ENCODE results near the gene INPP5F. TPM values are rescaled to one million over a fixed set of nuclear protein-coding genes. Genes with fewer than 3 reads are reported as not detected.

The INPP5F gene
- total RNA-seq, 4 donors from 2014 or later: 17.1 to 26.9 (median 24.0) TPM

- Histone ChIP-seq H3K4me3 (no peak overlapping the region), H3K27ac (no peak overlapping the region), H3K9me3 (no peaks in the 10 kb centered on the region), H3K27me3 (no peaks in the 10 kb centered on the region), H3K36me3 (peaks cover 14 to 98% of the 10 kb centered on the region in 2 donors), H3K4me1 (peaks cover 0 to 17% (median 0%) of the 10 kb centered on the region in 3 donors)
- TF ChIP-seq POLR2AphosphoS5 (IDR thresholded peaks at IDR 0.05) (no peak), EP300 (IDR thresholded peaks at IDR 0.05) (no peak), POLR2A (IDR thresholded peaks at IDR 0.05) (no peak), CTCF (IDR thresholded peaks at IDR 0.05) (no peak)
- ATAC-seq: no peak
- WGBS, 2 donors (ENCODE audit: low coverage in 1 of 2): 95 to 100% methylated on average over 2 of the region's 2 CpGs
Observed at GRCh38 chr10:119832951-119833350, 107.1 kb downstream of the INPP5F start.

GRCh38 chr10:119834188-119834587 is 108.3 kb downstream of the INPP5F start:
- H3K4me3 ChIP-seq: no peak overlapping the region
- ATAC-seq: no peak
- no peak overlapping the region for H3K27ac ChIP-seq
- TF ChIP-seq POLR2A (IDR thresholded peaks at IDR 0.05) (no peak), CTCF (IDR thresholded peaks at IDR 0.05) (no peak), POLR2AphosphoS5 (IDR thresholded peaks at IDR 0.05) (no peak), EP300 (IDR thresholded peaks at IDR 0.05) (no peak)
- no peaks in the 10 kb centered on the region for H3K9me3 ChIP-seq
- H3K4me1 ChIP-seq: peaks cover 0 to 5% (median 0%) of the 10 kb centered on the region in 3 donors
- peaks cover 14 to 98% of the 10 kb centered on the region in 2 donors for H3K36me3 ChIP-seq
- 91 to 96% methylated on average over 4 of the region's 4 CpGs for WGBS, 2 donors (ENCODE audit: low coverage in 1 of 2)
- H3K27me3 ChIP-seq: no peaks in the 10 kb centered on the region

- 82 to 83% methylated on average over 1 of the region's 1 CpG for WGBS, 2 donors (ENCODE audit: low coverage in 1 of 2)
Observed at GRCh38 chr10:119845656-119846055, 119.8 kb downstream of the INPP5F start.

GRCh38 chr10:119849031-119849789 is 123.4 kb downstream of the INPP5F start:
- no peak overlapping the region for H3K4me3 ChIP-seq
- no peak overlapping the region for H3K27ac ChIP-seq
- H3K27me3 ChIP-seq: no peaks in the 10 kb centered on the region
- TF ChIP-seq POLR2A (IDR thresholded peaks at IDR 0.05) (no peak), POLR2AphosphoS5 (IDR thresholded peaks at IDR 0.05) (no peak), CTCF (IDR thresholded peaks at IDR 0.05) (no peak), EP300 (IDR thresholded peaks at IDR 0.05) (no peak)
- H3K36me3 ChIP-seq: peaks cover 0 to 94% of the 10 kb centered on the region in 2 donors
- whole genome bisulfite sequencing, 2 donors (ENCODE audit: low coverage in 1 of 2): 67 to 71% methylated on average over 5 to 6 of the region's 6 CpGs
- H3K4me1 ChIP-seq: peaks cover 0 to 8% (median 0%) of the 10 kb centered on the region in 3 donors
- ATAC-seq: no peak
- H3K9me3 ChIP-seq: no peaks in the 10 kb centered on the region

More at GRCh38 chr10:119845656-119846055, 119.8 kb downstream of the INPP5F start:
- no peak for ATAC-seq
- H3K36me3 ChIP-seq: peaks cover 0 to 95% of the 10 kb centered on the region in 2 donors
- H3K9me3 ChIP-seq: no peaks in the 10 kb centered on the region
- no peak for TF ChIP-seq CTCF (IDR thresholded peaks at IDR 0.05)
- no peak for TF ChIP-seq EP300 (IDR thresholded peaks at IDR 0.05)
- TF ChIP-seq POLR2AphosphoS5 (IDR thresholded peaks at IDR 0.05): no peak
- no peak for TF ChIP-seq POLR2A (IDR thresholded peaks at IDR 0.05)
- H3K4me3 ChIP-seq: no peak overlapping the region
- H3K4me1 ChIP-seq: no peaks in the 10 kb centered on the region
- H3K27me3 ChIP-seq: no peaks in the 10 kb centered on the region
- no peak overlapping the region for H3K27ac ChIP-seq

- WGBS, 2 donors (ENCODE audit: low coverage in 1 of 2): 87 to 94% methylated on average over 2 to 3 of the region's 3 CpGs
- Histone ChIP-seq H3K4me3 (no peak overlapping the region), H3K27me3 (no peaks in the 10 kb centered on the region), H3K27ac (no peak overlapping the region), H3K36me3 (peaks cover 0 to 94% of the 10 kb centered on the region in 2 donors), H3K4me1 (peaks cover 0 to 8% (median 0%) of the 10 kb centered on the region in 3 donors), H3K9me3 (no peaks in the 10 kb centered on the region)
- ATAC-seq: no peak
- no peak for TF ChIP-seq POLR2A (IDR thresholded peaks at IDR 0.05)
- TF ChIP-seq CTCF (IDR thresholded peaks at IDR 0.05): no peak
- TF ChIP-seq EP300 (IDR thresholded peaks at IDR 0.05): no peak
- TF ChIP-seq POLR2AphosphoS5 (IDR thresholded peaks at IDR 0.05): no peak
Observed at GRCh38 chr10:119849944-119850343, 124.1 kb downstream of the INPP5F start.

Data from gastroesophageal sphincter (tissue), 4 donors.